ENCODE data around the gene ALDH16A1.

Gene ALDH16A1

GRCh38 chr19:49431330-49431749 lies 21.7 kb upstream of the ALDH16A1 start:
- DNase-seq (ENCODE audit: low spot score): peak; percentile 34
- no peak for TF ChIP-seq CTCF (conservative IDR thresholded peaks at IDR 0.05; ENCODE audit: low read depth)
- H3K27ac ChIP-seq: no peak overlapping the region
- CTCF ChIA-PET: interaction anchor here (1.1 kb wide), 1 partner anchor 39 kb away, joined by 3 read pairs; no protein-coding TSS in a partner anchor
- POLR2A ChIA-PET (ENCODE audit: low non-redundant PET): no interaction called here

- DNase-seq (ENCODE audit: low spot score): no peak
- no peak overlapping the region for H3K27ac ChIP-seq
- no peak for TF ChIP-seq CTCF (conservative IDR thresholded peaks at IDR 0.05; ENCODE audit: low read depth)
- ChIA-PET CTCF (no interaction called here), POLR2A (ENCODE audit: low non-redundant PET) (no interaction called here)
Observed at GRCh38 chr19:49432141-49433073, 20.6 kb upstream of the ALDH16A1 start.

- H3K27ac ChIP-seq: no peak overlapping the region
- ChIA-PET CTCF (interaction anchor here (0.6 to 0.7 kb wide), 2 partner anchors 21 to 130 kb away, joined by 3 to 5 read pairs; no protein-coding TSS in a partner anchor), POLR2A (ENCODE audit: low non-redundant PET) (no interaction called here)
- TF ChIP-seq CTCF (conservative IDR thresholded peaks at IDR 0.05; ENCODE audit: low read depth): no peak
- no peak for DNase-seq (ENCODE audit: low spot score)
Observed at GRCh38 chr19:49433240-49433901, 19.7 kb upstream of the ALDH16A1 start.

DNA sequence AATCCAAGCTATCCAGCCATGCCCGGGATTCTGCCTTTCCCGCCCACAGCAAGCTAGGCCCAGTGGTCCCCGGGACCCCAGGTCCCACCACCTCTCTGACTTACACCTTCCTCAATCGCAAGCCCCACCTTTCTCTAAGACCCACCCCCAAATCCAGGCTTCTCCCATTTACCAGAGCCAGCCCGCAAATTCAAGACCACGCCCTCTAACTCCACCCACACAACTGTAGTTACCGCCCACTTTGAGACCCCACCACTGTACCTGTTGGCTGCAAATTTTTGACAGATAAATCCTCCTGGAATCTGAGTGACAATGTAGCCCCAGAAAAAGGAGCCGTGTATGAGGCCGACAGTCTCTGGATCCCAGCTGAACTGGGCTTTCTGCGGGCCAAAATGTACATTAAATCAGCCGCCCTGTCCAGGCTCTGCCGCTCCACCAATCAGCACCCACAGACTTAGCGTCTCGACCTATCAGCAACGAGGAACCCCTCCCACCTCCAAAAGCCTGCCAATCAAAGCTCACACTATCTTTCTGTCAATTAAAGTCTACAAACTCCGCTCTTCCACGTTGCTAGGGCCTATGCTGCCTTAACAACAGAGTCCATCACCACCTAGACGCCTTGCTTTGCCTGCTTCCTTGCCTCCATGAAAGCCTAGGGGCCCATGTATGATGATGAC lies 18.0 kb upstream of the ALDH16A1 start:
- TF ChIP-seq CTCF (conservative IDR thresholded peaks at IDR 0.05; ENCODE audit: low read depth): no peak
- ChIA-PET CTCF (interaction anchor here (0.6 to 2.0 kb wide), 2 partner anchors 43 to 44 kb away, joined by 3 to 9 read pairs; no protein-coding TSS in a partner anchor), POLR2A (ENCODE audit: low non-redundant PET) (interaction anchor here (0.7 kb wide), 1 partner anchor 20 kb away, joined by 3 read pairs; no protein-coding TSS in a partner anchor)
- no peak overlapping the region for H3K27ac ChIP-seq
- no peak for DNase-seq (ENCODE audit: low spot score)

- DNase-seq (ENCODE audit: low spot score): no peak
- ChIA-PET POLR2A (ENCODE audit: low non-redundant PET) (no interaction called here), CTCF (interaction anchor here (2.0 kb wide), 1 partner anchor 43 kb away, joined by 9 read pairs; no protein-coding TSS in a partner anchor)
- no peak overlapping the region for H3K27ac ChIP-seq
- no peak for TF ChIP-seq CTCF (conservative IDR thresholded peaks at IDR 0.05; ENCODE audit: low read depth)
Observed at GRCh38 chr19:49435670-49436069, 17.4 kb upstream of the ALDH16A1 start.

Measured in RWPE1 (cell line).